Adipose tissue (tissue), 3 donors: Measurements from ENCODE around the gene TF. TPM values are rescaled to one million over a fixed set of nuclear protein-coding genes. Genes with fewer than 3 reads are reported as not detected.

Source experiments
- H3K27ac ChIP-seq: one replicate; pipeline ENCODE4 v1.5.1; 2013; ENCODE audit warnings: low read depth, low read length
- WGBS, 3 donors: extraction: QIAGEN DNeasy Blood & Tissue Kit; methylation state at CpG; one replicate each; pipeline ENCODE4 v1.1.7; 2013; 5-methylcytosine and 5-hydroxymethylcytosine counted together
- polyA plus RNA-seq, 3 donors: library from polyadenylated mRNA; stranded (reverse); fragments of 200-250 nt; gene quantifications; one replicate each; pipeline ENCODE4 v1.2.3, GENCODE V29; 2013
- donor health status: healthy with polysubstance abuse.
- donor health status: Bipolar disorder and iron deficiency.
- donor health status: healthy.

The TF gene
- polyA plus RNA-seq, 3 donors = 1.3 to 72.4 (median 63.7) TPM

DNA sequence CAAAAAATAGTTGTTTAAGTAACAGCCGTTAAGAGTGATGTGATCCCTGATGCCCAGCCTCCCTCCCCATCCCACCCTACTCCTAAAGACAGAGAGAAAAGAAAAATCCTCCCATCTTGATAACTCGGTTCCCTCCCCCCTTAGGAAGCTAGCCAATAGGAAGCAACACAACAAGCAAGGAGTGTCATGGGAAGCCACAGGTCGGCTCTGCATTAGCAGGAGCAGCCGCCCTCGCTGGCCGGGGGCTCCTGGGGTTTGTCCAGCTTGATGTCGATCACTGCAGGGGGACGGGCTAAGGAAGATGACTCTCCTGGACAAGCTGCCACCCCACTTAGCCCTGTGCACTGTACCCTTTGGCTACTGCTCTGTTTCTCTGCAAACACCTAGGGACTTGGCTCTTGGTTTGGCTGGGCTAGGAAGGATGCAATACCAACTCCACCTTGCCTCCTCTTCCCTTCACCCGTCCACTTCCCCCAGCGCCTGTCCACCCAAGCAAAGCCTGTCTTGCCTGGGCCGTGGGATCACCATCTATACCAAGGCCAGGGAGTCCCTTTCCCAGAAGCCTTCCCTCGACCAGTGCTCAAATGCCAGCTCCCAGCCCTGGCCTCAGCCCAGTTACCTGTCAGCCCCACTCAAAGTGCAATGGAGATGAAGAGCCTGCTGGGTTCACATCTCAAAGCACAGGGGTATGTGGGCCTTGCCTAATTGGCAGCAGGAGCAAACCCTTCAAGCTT is 82.5 kb downstream of the TF start:
- 70 to 77% (median 76%) methylated on average over 12 of the region's 12 CpGs for WGBS, 3 donors
- H3K27ac ChIP-seq = no peak overlapping the region

- 68 to 78% (median 77%) methylated on average over 3 of the region's 3 CpGs for WGBS, 3 donors
- H3K27ac ChIP-seq = no peak overlapping the region
These were observed 83.1 kb downstream of the TF start for GRCh38 chr3:133829310-133829707.

- WGBS, 3 donors = 87 to 96% (median 94%) methylated on average over 3 of the region's 3 CpGs
- no peak overlapping the region for H3K27ac ChIP-seq
These were observed 83.9 kb downstream of the TF start for GRCh38 chr3:133830071-133830470.

DNA sequence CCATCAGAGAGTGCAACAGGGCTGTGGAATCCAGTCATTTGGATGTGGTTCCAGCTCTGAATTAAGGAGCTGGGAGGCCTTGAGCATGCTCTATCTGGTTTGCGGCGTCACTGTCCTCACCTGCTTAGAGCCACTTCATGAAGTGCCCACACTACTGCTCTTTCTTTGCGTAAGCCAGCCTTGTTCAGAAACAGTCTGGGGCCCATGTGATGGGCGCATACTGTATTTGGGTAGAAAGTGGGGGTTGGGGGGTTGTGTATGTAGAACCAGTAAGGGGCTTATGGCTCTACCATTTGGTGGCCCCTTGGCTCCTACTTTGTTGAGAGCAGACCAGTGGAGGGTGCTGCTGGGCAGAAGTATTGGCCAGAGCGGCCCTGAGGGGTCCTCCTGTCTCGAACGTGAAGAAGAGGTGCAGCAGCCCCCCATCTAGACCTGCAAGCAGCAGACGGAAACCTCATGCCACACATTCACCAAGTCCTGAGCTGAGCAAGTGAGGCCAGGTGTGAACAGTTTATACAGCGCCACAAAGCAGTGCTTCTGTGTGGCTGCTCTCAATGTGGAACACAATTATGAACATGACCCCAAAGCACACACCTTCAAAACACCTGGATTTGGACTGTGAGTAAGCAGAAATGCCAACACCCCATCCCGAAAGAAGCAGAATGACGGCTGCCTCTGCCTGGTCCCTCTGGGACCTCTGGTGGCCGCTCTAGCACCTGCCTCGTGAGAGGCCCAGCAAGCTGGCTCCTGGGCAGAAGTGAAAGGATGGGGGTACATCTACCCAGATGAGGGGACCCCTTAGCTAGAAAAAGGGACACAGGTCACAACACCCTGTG is 86.0 kb downstream of the TF start:
- WGBS, 3 donors = 81 to 84% (median 82%) methylated on average over 13 of the region's 13 CpGs
- H3K27ac ChIP-seq = no peak overlapping the region

DNA sequence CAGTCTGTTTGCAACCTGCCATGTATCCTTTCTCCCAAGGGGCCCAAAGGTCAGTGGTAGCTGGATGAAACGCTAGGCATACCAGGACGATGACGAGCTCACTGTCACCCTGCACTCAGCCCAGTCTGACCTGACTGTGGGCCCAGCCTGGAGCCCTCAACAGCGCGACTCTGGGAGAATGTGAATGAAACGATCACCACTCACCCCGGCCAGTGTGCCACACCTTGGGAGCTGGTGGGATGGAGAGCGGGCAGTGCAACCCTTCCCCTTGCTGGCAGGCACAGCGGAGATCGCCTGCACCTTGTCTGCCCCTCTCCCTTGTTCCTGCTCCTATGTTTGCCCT is 86.6 kb downstream of the TF start:
- WGBS, 3 donors = 92 to 95% (median 92%) methylated on average over 9 to 10 of the region's 10 CpGs
- no peak overlapping the region for H3K27ac ChIP-seq

DNA sequence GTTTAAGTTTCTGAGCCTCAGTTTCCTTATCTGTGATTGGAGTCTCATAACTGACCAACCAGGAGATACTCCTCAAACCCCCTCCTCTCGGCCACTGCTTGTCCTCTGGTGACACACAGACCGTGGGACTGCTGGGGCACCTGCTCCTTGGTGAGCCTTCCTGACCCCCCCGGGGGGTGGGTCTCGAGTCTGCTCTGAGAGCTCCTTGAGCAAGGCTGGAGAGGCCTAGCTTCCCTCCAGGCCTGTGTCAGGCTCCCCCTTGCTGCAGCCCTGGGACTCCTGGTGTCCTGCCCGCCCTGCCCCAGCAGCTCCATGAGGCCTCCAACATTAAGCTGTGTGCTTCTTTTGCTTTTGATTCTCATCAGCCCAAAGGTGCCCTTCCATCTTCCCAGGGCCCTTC is 87.1 kb downstream of the TF start:
- 88 to 92% (median 92%) methylated on average over 5 of the region's 5 CpGs for WGBS, 3 donors
- no peak overlapping the region for H3K27ac ChIP-seq

DNA sequence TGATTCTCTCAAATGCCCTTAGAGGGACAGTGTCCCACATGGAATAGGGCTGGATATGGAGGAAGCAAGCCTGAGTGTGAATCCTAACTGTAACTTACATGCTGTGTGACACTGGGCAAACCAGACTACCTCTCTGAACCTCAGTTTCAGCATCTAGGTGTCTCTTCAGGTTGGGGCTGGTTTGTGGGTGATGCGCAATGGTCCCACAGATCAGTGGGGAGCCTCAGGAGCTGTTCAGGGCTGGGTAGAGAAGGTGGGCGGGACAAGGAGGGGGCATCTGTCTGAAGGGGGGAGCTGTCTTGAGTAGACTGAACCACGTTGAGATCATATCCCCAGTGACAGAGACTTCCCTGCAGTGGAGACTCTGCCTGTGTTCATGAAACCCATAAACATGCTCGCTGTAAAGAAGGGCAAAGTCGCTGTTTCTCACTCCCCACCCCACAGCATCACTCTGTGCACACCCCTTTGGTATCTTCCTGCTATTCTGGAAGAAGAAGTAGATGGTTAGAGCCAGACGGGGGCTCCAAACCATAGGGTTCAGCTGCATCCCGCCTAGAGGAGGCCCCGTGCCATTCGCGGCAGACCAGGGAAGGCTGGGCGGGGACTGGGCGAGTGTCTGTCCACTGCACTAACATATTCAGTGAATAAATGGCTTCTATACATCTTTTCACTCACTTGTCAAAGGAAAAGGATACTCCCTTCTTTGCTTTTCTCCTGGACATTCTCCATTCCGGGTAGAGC is 87.9 kb downstream of the TF start:
- no peak overlapping the region for H3K27ac ChIP-seq
- 88 to 90% (median 89%) methylated on average over 13 of the region's 13 CpGs for WGBS, 3 donors

DNA sequence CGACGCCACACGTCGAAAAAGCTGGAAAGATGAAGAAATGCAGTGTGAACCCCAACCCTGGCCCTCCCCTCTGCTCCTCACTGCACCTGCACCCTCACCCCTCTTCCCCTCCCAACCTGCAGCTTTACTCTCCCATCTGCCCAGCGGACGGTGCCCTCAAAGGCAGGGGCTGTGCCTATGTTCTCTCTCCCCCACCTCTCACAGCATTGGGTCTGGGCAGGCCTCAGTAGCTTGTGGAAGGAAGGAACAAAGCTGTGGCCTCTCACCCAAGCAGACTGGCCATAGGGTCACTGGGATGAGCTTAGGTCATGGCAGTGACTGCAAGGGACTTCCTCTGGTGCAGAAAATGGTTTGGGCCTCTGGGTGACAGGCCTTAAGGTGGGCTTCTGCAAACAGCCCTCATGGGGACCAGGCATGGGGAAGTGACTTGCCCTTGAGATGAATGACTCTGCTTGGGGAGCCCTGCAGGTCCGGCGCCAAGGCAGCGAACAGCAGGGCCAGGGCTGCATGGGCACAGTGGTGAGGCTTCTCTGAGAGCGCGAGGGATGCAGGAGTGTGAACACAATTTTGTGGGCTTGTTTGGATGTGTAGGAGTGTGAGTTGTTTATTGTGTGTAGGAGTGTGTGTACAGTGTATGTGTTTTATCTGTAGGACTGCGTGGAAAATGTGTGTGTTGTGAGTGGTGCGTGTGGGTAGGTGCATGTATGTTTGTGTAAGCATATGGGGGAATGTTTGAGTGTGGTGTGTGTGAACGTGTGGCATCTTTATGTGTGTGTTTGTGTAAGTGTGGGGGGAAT is 88.6 kb downstream of the TF start:
- 93 to 96% (median 93%) methylated on average over 14 of the region's 14 CpGs for WGBS, 3 donors
- no peak overlapping the region for H3K27ac ChIP-seq

GRCh38 chr3:133835418-133835743 is 89.2 kb downstream of the TF start:
- H3K27ac ChIP-seq = no peak overlapping the region
- WGBS, 3 donors = 83 to 95% (median 94%) methylated on average over 3 of the region's 3 CpGs

GRCh38 chr3:133835961-133836360 is 89.8 kb downstream of the TF start:
- 75 to 90% (median 78%) methylated on average over 4 of the region's 4 CpGs for WGBS, 3 donors
- H3K27ac ChIP-seq = no peak overlapping the region

- WGBS, 3 donors = 84 to 91% (median 86%) methylated on average over 6 of the region's 6 CpGs
These were observed 90.4 kb downstream of the TF start for GRCh38 chr3:133836497-133837158.

GRCh38 chr3:133837487-133838295 is 91.5 kb downstream of the TF start:
- 92 to 93% (median 93%) methylated on average over 22 of the region's 22 CpGs for WGBS, 3 donors
- H3K27ac ChIP-seq = no peak overlapping the region

More at GRCh38 chr3:133836497-133837158, 90.4 kb downstream of the TF start:
- H3K27ac ChIP-seq = no peak overlapping the region

DNA sequence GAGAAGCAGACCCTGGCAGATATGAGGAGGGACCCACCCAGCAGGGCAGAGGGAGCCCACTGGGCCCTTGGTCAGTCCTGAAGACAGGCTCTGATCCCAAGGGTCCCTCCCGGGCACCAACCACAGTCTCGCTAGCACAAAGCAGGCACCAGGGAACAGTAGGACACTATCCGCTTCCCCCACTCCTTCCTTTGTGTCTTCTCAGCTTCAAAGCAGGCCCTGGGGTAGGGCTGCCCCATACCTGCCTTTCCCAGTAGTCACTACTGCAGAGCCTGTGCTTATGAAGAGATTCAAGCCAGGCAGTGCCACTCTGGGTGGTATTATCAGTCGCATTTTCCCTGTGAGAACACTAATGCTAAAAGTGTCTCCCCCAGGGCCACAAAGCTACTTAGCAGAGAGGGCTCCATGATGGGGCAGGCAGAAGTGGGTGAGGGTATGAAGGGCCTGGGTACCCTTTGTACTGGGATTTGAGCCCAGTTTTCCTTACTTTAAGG is 92.2 kb downstream of the TF start:
- 92 to 95% (median 95%) methylated on average over 4 of the region's 4 CpGs for WGBS, 3 donors
- H3K27ac ChIP-seq = no peak overlapping the region

- H3K27ac ChIP-seq = no peak overlapping the region
- 88 to 92% (median 90%) methylated on average over 12 of the region's 12 CpGs for WGBS, 3 donors
These were observed 93.0 kb downstream of the TF start for GRCh38 chr3:133838916-133839800.

DNA sequence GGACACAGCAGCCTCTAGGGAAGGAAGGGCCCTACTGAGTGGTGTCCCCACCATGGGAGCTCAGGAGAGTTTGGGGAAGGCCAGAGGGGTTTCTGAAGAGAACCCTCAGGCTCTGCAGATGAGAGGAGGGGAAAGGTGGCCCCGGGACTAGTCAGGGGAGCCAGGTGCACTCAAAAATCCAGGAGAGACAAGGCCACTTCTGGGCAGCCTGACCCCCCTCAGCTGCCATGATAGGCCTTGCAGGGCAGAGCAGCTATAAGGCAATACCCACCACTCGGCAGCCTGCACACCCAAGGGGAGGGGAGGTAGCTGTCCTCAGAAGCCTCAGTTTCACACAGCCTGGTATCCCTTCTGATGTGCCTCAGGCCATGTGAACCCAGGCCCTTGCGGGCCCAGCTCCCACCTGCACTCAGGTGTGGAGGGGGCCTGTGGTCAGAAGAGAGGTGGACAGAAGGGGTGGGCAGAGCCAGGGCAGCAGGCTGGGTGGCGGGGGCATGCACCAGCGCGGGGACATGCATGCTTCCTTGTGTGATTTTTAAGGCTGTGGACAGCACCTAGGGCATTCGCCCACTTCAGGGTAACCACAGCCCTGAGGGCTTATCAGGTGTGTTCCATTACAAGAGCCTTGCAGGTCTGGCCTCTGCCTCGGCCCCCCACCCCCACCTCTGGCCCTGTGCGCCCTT is 94.0 kb downstream of the TF start:
- H3K27ac ChIP-seq = no peak overlapping the region
- 89 to 95% (median 95%) methylated on average over 9 of the region's 9 CpGs for WGBS, 3 donors

DNA sequence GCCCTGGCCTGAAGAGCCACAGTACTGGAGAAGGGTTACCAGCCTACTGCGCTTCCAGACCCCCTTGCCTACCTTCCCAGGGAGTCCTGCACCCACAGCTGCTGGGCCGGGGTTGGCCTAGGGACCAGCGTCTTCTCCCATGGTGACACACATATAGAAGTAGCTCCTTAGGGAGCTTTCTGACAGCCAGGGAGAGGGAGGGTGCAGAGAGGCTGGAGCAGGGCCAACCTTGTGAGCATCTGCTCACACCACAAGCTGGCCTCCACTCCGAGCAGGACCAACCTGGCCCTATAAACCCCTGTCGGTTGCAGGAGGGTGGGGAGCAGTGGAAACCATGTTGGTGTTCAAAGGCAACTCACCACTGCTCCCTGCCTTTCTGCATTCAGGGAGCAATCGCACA is 94.6 kb downstream of the TF start:
- H3K27ac ChIP-seq = no peak overlapping the region
- 84 to 91% (median 89%) methylated on average over 6 of the region's 6 CpGs for WGBS, 3 donors
